ENCODE data around the gene FUT7.

GRCh38 chr9:136997830-136998234 lies 34.1 kb downstream of the FUT7 start:
- no peak for TF ChIP-seq EP300 (IDR thresholded peaks at IDR 0.05)
- TF ChIP-seq CTCF (IDR thresholded peaks at IDR 0.05), result no peak

Measured in esophagus muscularis mucosa (tissue), 3 donors.